HUDEP-2 (cell line): ENCODE data around the gene SNTB2.
"Not testable (repeated sequence)": the region's sequence is repeated elsewhere in the genome, so short reads cannot be mapped to it uniquely, and the experiment has no call there.

Experiments
- DNase-seq, 76 experiments: peaks; one replicate each; lab custom pipeline; 2025; ENCODE audit not compliant: unreplicated experiment in 76 of 76; lab: John Stamatoyannopoulos, UW

The SNTB2 gene

GRCh38 chr16:69277413-69277812 lies 90.4 kb downstream of the SNTB2 start:
- no peak for DNase-seq

GRCh38 chr16:69283851-69284250 lies 96.9 kb downstream of the SNTB2 start:
- DNase-seq: no peak

DNA sequence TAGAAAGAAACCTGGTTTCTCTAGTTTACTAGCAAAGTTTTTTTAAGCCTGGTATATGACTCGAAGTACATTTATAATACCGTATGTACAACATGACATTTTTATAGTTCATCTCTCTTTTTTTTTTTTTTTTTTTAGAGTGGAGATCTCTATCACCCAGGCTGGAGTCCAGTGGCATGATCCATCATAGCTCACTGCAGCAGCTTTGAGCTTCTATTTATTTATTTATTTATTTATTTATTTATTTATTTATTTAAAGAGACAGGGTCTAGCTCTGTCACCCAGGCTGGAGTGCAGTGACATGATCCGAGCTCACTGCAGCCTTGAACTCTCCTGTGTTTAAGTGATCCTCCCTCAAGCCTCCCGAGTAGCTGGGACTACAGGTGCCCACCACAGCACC lies 98.3 kb downstream of the SNTB2 start:
- DNase-seq: no peak

- peak in 26 of 76 experiments; percentile 1 to 56 (median 18) for DNase-seq
These were observed 100.2 kb downstream of the SNTB2 start for GRCh38 chr16:69286941-69287713.

- not testable (repeated sequence) for DNase-seq
These were observed 104.7 kb downstream of the SNTB2 start for GRCh38 chr16:69291657-69292056.

- no peak for DNase-seq
These were observed 106.4 kb downstream of the SNTB2 start for GRCh38 chr16:69293401-69293800.

DNA sequence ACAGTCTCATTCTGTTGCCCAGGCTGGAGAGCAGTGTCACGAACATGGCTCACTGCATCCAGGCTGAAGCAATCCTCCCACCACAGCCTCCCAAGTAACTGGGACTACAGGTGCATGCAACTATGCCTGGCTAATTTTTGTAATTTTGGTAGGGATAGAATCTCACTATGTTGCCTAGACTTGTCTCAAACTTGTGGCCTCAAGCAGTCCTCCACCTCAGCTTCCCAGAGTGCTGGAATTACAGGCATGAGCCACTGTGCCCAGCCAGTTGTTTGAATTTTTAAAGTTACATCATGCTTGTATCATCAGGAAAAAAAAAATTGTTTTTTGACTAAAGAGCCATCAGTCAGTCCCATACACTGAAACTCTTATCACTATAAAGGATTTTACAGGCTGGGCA lies 107.1 kb downstream of the SNTB2 start:
- no peak for DNase-seq

- not testable (repeated sequence) for DNase-seq
These were observed 109.8 kb downstream of the SNTB2 start for GRCh38 chr16:69296771-69297170.

GRCh38 chr16:69298261-69298660 lies 111.3 kb downstream of the SNTB2 start:
- DNase-seq: no peak

GRCh38 chr16:69301187-69301586 lies 114.2 kb downstream of the SNTB2 start:
- DNase-seq: no peak

DNA sequence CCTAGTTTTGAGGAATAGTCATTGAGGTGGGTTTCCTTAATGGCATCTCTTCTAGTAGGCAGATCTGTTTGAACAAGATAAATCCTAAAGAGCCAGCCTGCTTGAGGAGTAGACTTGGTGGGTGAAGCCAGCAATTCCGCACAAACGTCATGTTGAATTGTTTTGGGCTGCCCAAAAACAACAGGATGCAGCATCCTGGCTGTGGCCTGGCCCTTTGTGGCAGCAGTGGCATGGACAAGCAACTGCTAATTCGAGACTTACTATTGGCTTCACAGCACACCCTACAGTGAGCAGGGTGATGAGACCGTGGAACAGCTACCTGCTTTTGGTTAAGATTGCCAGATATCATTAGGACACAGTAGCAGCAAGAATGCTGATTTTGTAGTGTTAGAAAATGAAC lies 114.9 kb downstream of the SNTB2 start:
- no peak for DNase-seq

DNA sequence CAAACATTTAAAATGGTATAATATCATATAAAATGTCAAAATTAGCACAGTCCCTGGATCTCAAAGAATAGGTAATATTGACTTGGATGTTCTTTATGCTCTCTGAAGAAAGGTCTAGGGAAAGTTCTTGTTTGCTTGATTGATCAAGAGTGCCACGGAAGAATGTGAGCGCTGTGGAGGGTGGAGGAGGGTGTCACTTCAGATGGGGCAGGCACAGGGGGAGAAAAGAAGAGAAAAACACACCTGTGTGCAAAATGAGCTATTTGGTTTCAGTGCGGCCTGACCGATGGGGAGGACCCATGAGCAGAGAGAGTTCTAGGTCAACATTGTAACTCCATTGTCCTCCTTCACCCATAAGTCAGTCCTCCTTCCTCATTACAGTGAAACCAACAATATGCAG lies 115.3 kb downstream of the SNTB2 start:
- DNase-seq: no peak

DNA sequence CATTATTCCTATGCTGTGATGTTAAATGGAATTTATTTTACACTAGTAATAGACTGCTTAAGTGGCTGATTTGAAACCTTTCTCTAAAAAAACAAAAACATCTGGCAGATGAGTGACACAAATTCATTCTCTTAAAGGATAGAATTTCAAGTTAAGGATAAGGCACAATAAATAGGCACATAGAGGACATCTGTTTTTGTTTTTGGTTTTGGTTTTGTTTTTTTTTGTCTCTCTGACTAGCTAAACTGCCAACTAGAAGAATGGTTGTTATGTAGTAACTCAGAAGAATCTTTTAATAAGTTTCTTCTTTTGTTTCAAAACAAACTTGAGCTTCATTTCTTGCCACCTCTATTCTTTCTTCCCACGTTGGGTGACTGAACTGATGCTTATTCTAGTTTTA lies 119.1 kb downstream of the SNTB2 start:
- no peak for DNase-seq

- no peak for DNase-seq
These were observed 120.1 kb downstream of the SNTB2 start for GRCh38 chr16:69307091-69307490.

- DNase-seq: no peak
These were observed 120.9 kb downstream of the SNTB2 start for GRCh38 chr16:69307856-69308255.

- no peak for DNase-seq
These were observed 122.4 kb downstream of the SNTB2 start for GRCh38 chr16:69309316-69309715.

DNA sequence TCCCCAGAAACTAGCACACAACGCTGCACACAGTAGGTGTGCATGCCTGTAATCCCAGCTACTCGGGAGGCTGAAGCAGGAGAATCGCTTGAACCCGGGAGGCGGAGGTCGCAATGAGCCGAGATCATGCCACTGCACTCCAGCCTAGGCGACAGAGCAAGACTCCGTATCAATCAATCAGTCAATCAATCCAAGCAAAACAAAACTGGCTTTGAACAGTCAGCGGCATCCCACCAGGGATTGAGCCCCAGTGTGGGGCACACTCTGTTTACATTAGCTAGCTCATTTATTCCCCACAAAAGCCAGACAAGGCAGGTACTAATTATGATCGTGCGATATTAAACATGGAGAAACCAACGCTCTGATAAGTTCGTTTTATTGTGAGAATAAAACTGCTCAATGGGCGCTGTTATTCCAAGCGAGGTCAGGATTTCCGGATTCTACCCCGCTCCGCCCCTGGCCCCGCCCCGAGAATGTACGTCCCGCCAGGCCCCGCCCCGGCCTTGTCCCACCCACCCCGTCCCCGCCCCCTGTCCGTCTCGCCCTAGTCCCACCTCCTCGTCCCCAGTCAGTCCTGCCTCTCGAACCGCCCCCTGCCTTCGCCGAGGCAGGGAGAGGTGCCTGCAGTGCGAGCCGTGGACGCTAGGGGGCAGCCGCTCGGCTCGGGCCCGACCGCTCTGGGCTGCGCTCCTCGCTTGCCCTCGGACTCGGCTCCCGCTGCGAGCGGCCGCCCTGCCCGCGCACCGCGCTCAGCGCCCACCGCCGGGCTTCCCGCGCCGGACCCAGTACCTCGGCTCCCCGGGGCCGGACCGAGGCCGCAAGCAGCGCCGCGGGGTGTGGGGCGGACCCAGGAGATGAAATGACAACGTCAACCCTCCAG lies 123.9 kb downstream of the SNTB2 start, which contains the start of gene VPS4A:
Gene VPS4A (plus strand): TSS at position 698 of the 880 bp plus-strand sequence. CDS start 162 bp downstream, at position 860.
- DNase-seq: peak in 75 of 76 experiments; percentile 42 to 99 (median 94)

GRCh38 chr16:69311533-69312387 lies 124.8 kb downstream of the SNTB2 start:
- DNase-seq: peak in 11 of 76 experiments; percentile 12 to 65 (median 40)

GRCh38 chr16:69313469-69313868 lies 126.5 kb downstream of the SNTB2 start:
- DNase-seq: no peak

DNA sequence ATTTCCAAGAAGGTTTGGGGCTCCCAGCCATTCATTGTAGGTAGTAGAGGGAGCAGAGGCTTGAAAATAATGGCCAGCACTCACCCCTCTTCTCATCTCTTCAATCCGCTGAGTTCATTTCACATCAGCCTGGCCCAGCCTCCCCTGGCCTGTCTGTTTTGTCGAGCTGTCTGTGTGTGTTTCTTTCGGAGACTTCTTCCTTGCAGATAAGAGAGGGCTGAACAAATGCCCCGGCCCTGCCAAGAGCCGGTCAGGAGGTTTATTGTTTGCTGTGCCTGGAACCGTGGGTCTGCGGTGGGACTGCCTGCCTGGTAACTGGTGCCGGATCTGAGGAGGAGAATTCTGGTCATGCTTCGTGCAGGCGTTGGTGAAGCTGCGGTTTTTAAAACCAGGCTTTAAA lies 127.6 kb downstream of the SNTB2 start:
- no peak for DNase-seq
